ENCODE measurements around the gene DCLK1. TPM values are rescaled to one million over a fixed set of nuclear protein-coding genes. Genes with fewer than 3 reads are reported as not detected.

Gene DCLK1
- total and polyA plus RNA-seq, 8 donors = 0.67 to 10.1 (median 1.7) TPM

DNA sequence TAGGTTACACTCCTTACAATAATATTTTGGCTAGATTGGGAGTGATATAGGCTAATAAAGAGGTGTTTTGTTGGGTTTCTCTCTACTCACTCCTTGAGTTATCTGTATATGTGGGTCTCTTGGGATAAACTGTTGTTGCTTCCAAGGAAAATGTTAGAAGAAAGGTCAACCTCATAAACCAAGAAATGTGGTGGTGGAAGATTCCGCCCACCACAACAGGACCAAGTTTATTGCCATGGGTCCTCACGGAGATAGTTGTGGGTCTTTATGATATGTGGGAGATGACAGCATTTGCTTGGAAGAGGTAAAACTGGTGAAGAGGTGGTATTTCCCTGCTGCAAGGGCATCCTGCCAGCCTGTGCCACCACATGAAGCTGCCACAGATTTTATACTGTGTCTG, 259.6 kb downstream of the DCLK1 start:
- Histone ChIP-seq H3K27me3 (no peaks in the 10 kb centered on the region), H3K27ac (no peak overlapping the region), H3K36me3 (no peaks in the 10 kb centered on the region), H3K9me3 (no peaks in the 10 kb centered on the region), H3K4me3 (no peak overlapping the region), H3K4me1 (no peaks in the 10 kb centered on the region)
- ATAC-seq (no peak), FAIRE-seq (no peak), DNase-seq (no peak)
- TF ChIP-seq, protein P1, sequence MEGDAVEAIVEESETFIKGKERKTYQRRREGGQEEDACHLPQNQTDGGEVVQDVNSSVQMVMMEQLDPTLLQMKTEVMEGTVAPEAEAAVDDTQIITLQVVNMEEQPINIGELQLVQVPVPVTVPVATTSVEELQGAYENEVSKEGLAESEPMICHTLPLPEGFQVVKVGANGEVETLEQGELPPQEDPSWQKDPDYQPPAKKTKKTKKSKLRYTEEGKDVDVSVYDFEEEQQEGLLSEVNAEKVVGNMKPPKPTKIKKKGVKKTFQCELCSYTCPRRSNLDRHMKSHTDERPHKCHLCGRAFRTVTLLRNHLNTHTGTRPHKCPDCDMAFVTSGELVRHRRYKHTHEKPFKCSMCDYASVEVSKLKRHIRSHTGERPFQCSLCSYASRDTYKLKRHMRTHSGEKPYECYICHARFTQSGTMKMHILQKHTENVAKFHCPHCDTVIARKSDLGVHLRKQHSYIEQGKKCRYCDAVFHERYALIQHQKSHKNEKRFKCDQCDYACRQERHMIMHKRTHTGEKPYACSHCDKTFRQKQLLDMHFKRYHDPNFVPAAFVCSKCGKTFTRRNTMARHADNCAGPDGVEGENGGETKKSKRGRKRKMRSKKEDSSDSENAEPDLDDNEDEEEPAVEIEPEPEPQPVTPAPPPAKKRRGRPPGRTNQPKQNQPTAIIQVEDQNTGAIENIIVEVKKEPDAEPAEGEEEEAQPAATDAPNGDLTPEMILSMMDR (IDR thresholded peaks at IDR 0.05) = no peak
- WGBS, 2 donors = 58 to 78% methylated on average over 2 of the region's 2 CpGs
- intact Hi-C loops (cut with DNase I) = no loop called here

DNA sequence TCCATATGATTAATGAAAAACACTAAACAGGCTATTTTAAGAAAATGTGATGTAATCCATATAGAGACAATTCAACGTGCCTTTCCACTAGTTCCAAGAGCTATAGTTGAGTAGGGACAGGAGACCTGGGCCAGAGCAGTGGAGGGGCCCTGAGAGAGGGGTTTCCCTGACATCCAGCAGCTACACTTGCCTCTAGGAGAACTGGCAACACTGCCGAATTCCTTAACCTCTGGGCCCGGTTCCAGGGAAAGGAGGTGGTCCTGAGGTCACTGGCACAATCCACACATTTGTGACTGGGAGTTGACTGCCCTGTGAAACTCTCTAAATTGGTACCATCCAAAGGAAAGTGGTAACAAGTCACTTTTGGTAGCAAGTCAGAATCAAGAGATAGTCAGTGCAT, 264.4 kb downstream of the DCLK1 start:
- DNase-seq = no peak
- WGBS, 2 donors = 39 to 43% methylated on average over 3 of the region's 3 CpGs
- ATAC-seq = no peak
- TF ChIP-seq, protein P1 (IDR thresholded peaks at IDR 0.05) = no peak
- FAIRE-seq = no peak
- intact Hi-C loops (cut with DNase I) = no loop called here
- no peaks in the 10 kb centered on the region for H3K36me3 ChIP-seq
- H3K9me3 ChIP-seq = no peaks in the 10 kb centered on the region
- H3K4me3 ChIP-seq = no peak overlapping the region
- no peaks in the 10 kb centered on the region for H3K4me1 ChIP-seq
- H3K27me3 ChIP-seq = no peaks in the 10 kb centered on the region
- no peak overlapping the region for H3K27ac ChIP-seq

DNA sequence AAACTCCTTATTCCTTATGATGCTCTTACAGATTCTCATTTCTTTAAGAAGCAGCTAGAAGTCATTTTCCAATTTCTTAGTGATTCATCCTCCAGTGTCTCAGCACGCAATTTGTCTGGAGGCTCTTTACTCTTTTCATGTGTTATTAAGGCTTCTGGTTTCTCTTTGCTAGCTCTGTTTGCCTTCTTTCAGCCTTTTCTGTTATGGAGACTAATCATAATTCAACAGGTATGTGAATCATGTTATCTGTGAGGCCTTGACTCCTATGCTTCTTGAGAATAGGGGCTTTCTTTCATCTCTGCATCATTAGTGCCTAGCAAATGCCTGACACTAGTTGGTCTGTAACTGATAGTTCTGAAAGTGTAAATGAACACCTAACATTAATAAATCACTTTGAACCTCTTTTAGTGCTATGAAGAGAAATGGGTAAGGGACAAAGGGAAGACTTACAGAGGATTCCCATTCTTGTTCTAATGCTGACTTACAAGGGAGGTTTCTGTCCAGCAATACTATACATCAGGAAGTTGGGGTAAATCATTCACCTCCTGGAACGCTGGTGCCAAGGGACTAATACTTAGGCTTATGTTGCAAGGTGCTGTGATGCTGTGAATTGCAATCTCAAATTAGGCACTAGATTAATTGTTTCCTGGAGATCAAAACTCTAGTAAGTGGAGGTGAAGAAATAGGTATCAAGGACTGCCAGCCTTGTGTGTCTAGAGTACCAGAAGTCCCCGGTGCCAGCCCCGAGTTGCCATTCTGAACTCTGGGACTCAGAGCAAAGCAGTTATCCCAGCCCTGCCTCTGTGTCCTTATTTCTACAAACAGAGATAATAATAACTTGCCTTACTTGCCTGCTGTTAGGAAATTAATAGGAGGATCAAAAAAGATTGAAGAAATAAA, 265.6 kb downstream of the DCLK1 start:
- FAIRE-seq = no peak
- TF ChIP-seq, protein P1 (IDR thresholded peaks at IDR 0.05) = no peak
- Histone ChIP-seq H3K27me3 (no peaks in the 10 kb centered on the region), H3K4me1 (no peaks in the 10 kb centered on the region), H3K27ac (no peak overlapping the region), H3K4me3 (no peak overlapping the region), H3K9me3 (no peaks in the 10 kb centered on the region), H3K36me3 (no peaks in the 10 kb centered on the region)
- no peak for DNase-seq
- ATAC-seq = no peak
- intact Hi-C loops (cut with DNase I) = no loop called here
- 41 to 45% methylated on average over 4 of the region's 4 CpGs for WGBS, 2 donors

DNA sequence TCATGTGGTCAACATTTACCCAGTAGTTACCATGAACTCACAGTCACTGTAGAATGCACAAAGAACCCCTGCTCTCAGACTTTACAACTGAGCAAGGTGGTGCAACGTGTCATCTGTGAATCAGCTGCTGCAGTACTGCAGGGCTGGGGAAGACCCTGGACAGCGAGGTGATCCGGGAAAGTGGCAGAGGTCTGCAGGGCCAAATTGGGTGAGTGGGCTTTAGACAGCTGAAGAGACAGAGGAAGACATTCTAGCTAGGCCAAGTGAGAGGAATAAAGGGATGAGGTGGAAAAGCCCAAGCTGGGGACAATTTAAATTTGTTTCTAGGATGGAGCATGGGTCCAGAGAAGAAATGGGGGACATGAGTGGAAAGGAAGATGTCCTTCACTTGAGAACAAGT, 270.5 kb downstream of the DCLK1 start:
- FAIRE-seq (no peak), DNase-seq (no peak), ATAC-seq (no peak)
- H3K9me3 ChIP-seq = no peaks in the 10 kb centered on the region
- H3K4me1 ChIP-seq = no peaks in the 10 kb centered on the region
- H3K36me3 ChIP-seq = no peaks in the 10 kb centered on the region
- H3K27me3 ChIP-seq = no peaks in the 10 kb centered on the region
- TF ChIP-seq, protein P1 (IDR thresholded peaks at IDR 0.05) = no peak
- H3K4me3 ChIP-seq = no peak overlapping the region
- H3K27ac ChIP-seq = no peak overlapping the region
- 61 to 75% methylated on average over 3 of the region's 3 CpGs for WGBS, 2 donors
- intact Hi-C loops (cut with DNase I) = no loop called here

DNA sequence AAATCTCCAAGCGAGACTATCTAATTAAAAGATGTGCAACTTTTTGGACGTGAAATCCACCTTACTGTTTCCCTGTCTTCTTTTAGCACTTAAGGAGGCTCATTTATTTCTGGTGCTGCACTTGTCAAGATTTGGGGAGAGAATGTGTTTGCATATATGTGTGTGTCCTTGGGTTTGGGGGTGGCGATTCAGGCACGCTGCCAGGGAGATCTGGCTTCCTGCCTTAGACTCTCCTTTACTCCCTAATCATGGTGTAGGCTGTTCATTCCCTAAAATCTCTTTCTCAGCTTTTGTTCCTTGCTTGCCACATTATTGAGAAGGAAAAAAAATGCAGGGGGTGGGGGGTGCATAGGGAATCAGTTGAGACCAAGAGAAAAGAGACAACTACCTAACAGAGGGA, 271.2 kb downstream of the DCLK1 start:
- no peaks in the 10 kb centered on the region for H3K4me1 ChIP-seq
- no peak overlapping the region for H3K4me3 ChIP-seq
- H3K27me3 ChIP-seq = no peaks in the 10 kb centered on the region
- WGBS, 2 donors = 41 to 44% methylated on average over 4 of the region's 4 CpGs
- intact Hi-C loops (cut with DNase I) = no loop called here
- FAIRE-seq = no peak
- no peak overlapping the region for H3K27ac ChIP-seq
- ATAC-seq = no peak
- no peaks in the 10 kb centered on the region for H3K9me3 ChIP-seq
- no peaks in the 10 kb centered on the region for H3K36me3 ChIP-seq
- DNase-seq = no peak
- TF ChIP-seq, protein P1 (IDR thresholded peaks at IDR 0.05) = no peak

All from pancreas (tissue), 10 donors.